Mesenchymal stem cell (in vitro differentiated cells and primary cell): ENCODE measurements around the gene HIPK3.
"Not testable (repeated sequence)": the region's sequence is repeated elsewhere in the genome, so short reads cannot be mapped to it uniquely, and the experiment has no call there.

Experiments used
- DNase-seq: peaks from one replicate; pipeline ENCODE4 v3.0.0-alpha.2; 2013
- H2AFZ ChIP-seq: one replicate; pipeline ENCODE4 v1.6.1; 2013; ENCODE audit warnings: low read depth, mild to moderate bottlenecking, control low read depth, inconsistent platforms, low read length, moderate library complexity
- H2AK5ac ChIP-seq: 2 replicates; pipeline ENCODE4 v1.6.1; 2013; ENCODE audit warnings: low read length, moderate library complexity, mild to moderate bottlenecking, inconsistent platforms; ENCODE audit not compliant: severe bottlenecking
- H2BK120ac ChIP-seq: one replicate; pipeline ENCODE4 v1.6.1; 2013; ENCODE audit warnings: low read depth, mild to moderate bottlenecking, inconsistent platforms, low read length, moderate library complexity
- H2BK12ac ChIP-seq, 2 experiments: one replicate each; pipeline ENCODE4 v1.6.1; 2013; ENCODE audit warnings: inconsistent platforms in 2 of 2, low read length in 2 of 2, mild to moderate bottlenecking in 2 of 2, moderate library complexity in 2 of 2, control low read depth in 1 of 2
- H2BK15ac ChIP-seq: one replicate; pipeline ENCODE4 v1.6.1; 2013; ENCODE audit warnings: mild to moderate bottlenecking, low read depth, inconsistent platforms; ENCODE audit not compliant: poor library complexity, severe bottlenecking
- H2BK5ac ChIP-seq: 2 replicates; pipeline ENCODE4 v1.6.1; 2013; ENCODE audit warnings: low read depth, mild to moderate bottlenecking, low read length, control low read depth, inconsistent platforms; ENCODE audit not compliant: poor library complexity, severe bottlenecking
- H3K14ac ChIP-seq, 2 experiments: one replicate each; pipeline ENCODE4 v1.6.1; 2013; ENCODE audit warnings: inconsistent platforms in 2 of 2, low read length in 2 of 2, control low read depth in 1 of 2, mild to moderate bottlenecking in 1 of 2, moderate library complexity in 1 of 2
- H3K18ac ChIP-seq, 2 experiments: one replicate each; pipeline ENCODE4 v1.6.1; 2013; ENCODE audit warnings: inconsistent platforms in 2 of 2, low read length in 2 of 2, control low read depth in 1 of 2, low read depth in 1 of 2, mild to moderate bottlenecking in 1 of 2
- H3K23ac ChIP-seq, 2 experiments: one replicate each; pipeline ENCODE4 v1.6.1; 2013; ENCODE audit warnings: inconsistent platforms in 2 of 2, low read length in 2 of 2, mild to moderate bottlenecking in 2 of 2, moderate library complexity in 2 of 2, control low read depth in 1 of 2
- H3K27ac ChIP-seq: 2 replicates; pipeline ENCODE4 v1.5.1; 2013; ENCODE audit warnings: mild to moderate bottlenecking, moderate library complexity, low read length, control low read depth, inconsistent platforms; ENCODE audit not compliant: poor library complexity, severe bottlenecking
- H3K27me3 ChIP-seq, 2 experiments: 2 replicates each; pipeline versions ENCODE4 v1.6.1 to v1.7.0; 2013; ENCODE audit warnings: low read length in 2 of 2, mild to moderate bottlenecking in 2 of 2, moderate library complexity in 2 of 2, control low read depth in 1 of 2, inconsistent platforms in 1 of 2; ENCODE audit not compliant: control insufficient read depth in 1 of 2, insufficient read depth in 1 of 2
- H3K36me3 ChIP-seq, 2 experiments: 2 replicates each; pipeline versions ENCODE4 v1.6.1 to v1.7.0; 2013; ENCODE audit warnings: low read length in 2 of 2, control low read depth in 1 of 2, inconsistent platforms in 1 of 2, low read depth in 1 of 2, mild to moderate bottlenecking in 1 of 2; ENCODE audit not compliant: insufficient read depth in 2 of 2, control insufficient read depth in 1 of 2
- H3K4ac ChIP-seq, 2 experiments: one replicate each; pipeline ENCODE4 v1.6.1; 2013; ENCODE audit warnings: inconsistent platforms in 2 of 2, low read length in 2 of 2, mild to moderate bottlenecking in 2 of 2, moderate library complexity in 2 of 2, control low read depth in 1 of 2, low read depth in 1 of 2
- H3K4me1 ChIP-seq: 2 replicates; pipeline ENCODE4 v1.6.1; 2013; ENCODE audit warnings: low read depth, low read length, control low read depth; ENCODE audit not compliant: control insufficient read depth, insufficient read depth
- H3K4me2 ChIP-seq: 2 replicates; pipeline ENCODE4 v1.6.1; 2013; ENCODE audit warnings: low read length, mild to moderate bottlenecking, inconsistent platforms; ENCODE audit not compliant: poor library complexity, severe bottlenecking
- H3K4me3 ChIP-seq, 2 experiments: 2 replicates each; pipeline versions ENCODE4 v1.5.1 to v1.7.0; 2013; ENCODE audit warnings: low read length in 2 of 2, mild to moderate bottlenecking in 2 of 2, control low read depth in 1 of 2, low read depth in 1 of 2; ENCODE audit not compliant: insufficient read depth in 1 of 2
- H3K79me1 ChIP-seq: replicated peaks from 2 replicates; pipeline ENCODE4 v1.6.1; 2013; ENCODE audit warnings: mild to moderate bottlenecking, control low read depth, low read length, inconsistent platforms; ENCODE audit not compliant: poor library complexity, severe bottlenecking
- H3K9ac ChIP-seq: 2 replicates; pipeline ENCODE4 v1.7.0; 2013; ENCODE audit warnings: mild to moderate bottlenecking, low read length, moderate library complexity
- H3K9me3 ChIP-seq: 2 replicates; pipeline ENCODE4 v1.7.0; 2013; ENCODE audit warnings: mild to moderate bottlenecking, low read length; ENCODE audit not compliant: control insufficient read depth
- H4K8ac ChIP-seq: one replicate; pipeline ENCODE4 v1.6.1; 2013; ENCODE audit warnings: inconsistent platforms, mild to moderate bottlenecking, low read length, moderate library complexity
- H4K91ac ChIP-seq: one replicate; pipeline ENCODE4 v1.6.1; 2013; ENCODE audit warnings: mild to moderate bottlenecking, low read length, inconsistent platforms
- WGBS: methylation state at CpG from one replicate; pipeline ENCODE4 v1.1.7; 2013; ENCODE audit warnings: mixed read lengths; 5-methylcytosine and 5-hydroxymethylcytosine counted together

The HIPK3 gene

DNA sequence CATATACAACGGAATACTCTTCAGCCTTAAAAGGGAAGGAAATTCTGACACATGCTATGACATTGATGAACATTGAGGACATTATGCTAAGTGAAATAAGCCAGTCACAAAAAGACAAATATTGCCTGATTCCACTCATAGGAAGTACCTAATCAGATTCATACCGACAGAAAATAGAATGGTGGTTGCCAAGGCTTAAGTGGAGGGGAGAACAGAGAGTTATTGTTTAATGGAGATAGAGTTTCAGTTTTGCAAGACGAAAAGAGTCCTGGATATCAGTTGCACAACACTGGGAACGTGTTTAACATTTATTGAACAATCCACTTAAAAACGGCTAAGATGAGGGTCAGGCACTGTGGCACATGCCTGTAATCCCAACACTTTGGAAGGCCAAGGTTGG is 45.6 kb upstream of the HIPK3 start:
- Histone ChIP-seq H3K27me3 (no peaks in the 10 kb centered on the region), H3K9me3 (no peaks in the 10 kb centered on the region), H4K8ac (no peak overlapping the region), H4K91ac (no peak overlapping the region), H3K79me1 (no peaks in the 10 kb centered on the region), H3K36me3 (no peaks in the 10 kb centered on the region), H3K27ac (no peak overlapping the region), H2AK5ac (no peak overlapping the region), H3K4ac (no peak overlapping the region), H3K18ac (no peak overlapping the region), H2BK12ac (no peak overlapping the region), H3K4me1 (no peaks in the 10 kb centered on the region), H2BK120ac (no peak overlapping the region), H3K23ac (no peak overlapping the region), H2BK15ac (no peak overlapping the region), H2AFZ (no peak overlapping the region), H3K4me2 (no peak overlapping the region), H3K9ac (no peak overlapping the region), H2BK5ac (no peak overlapping the region), H3K4me3 (no peak overlapping the region), H3K14ac (no peak overlapping the region)
- 82% methylated on average over 4 of the region's 5 CpGs for WGBS
- no peak for DNase-seq

DNA sequence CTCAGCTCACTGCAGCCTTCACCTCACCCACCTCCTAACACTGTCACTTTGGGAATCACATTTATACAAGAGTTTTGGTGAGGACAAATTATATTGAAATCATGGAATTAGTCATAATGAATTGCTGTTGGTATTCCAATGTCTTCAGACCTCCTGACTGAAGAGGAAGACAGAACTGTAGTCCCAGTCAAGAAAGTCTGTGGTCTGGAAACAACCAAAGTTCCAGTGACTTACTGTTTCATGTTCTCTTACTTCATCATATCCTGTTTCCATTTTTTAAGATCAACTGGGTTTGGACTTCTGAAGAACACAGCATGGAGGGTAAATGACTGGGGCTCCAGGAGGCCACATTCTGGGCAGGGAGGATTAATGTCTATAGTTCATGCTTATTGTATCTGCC is 43.0 kb upstream of the HIPK3 start:
- H2BK15ac ChIP-seq, result no peak overlapping the region
- H3K4ac ChIP-seq, result no peak overlapping the region
- no peaks in the 10 kb centered on the region for H3K36me3 ChIP-seq
- H4K8ac ChIP-seq, result no peak overlapping the region
- no peak for DNase-seq
- no peak overlapping the region for H2AFZ ChIP-seq
- H3K79me1 ChIP-seq, result no peaks in the 10 kb centered on the region
- no peaks in the 10 kb centered on the region for H3K9me3 ChIP-seq
- no peak overlapping the region for H4K91ac ChIP-seq
- no peak overlapping the region for H2BK5ac ChIP-seq
- H3K23ac ChIP-seq, result no peak overlapping the region
- no peak overlapping the region for H2BK120ac ChIP-seq
- H2BK12ac ChIP-seq, result no peak overlapping the region
- no peak overlapping the region for H3K9ac ChIP-seq
- H3K4me3 ChIP-seq, result no peak overlapping the region
- H2AK5ac ChIP-seq, result no peak overlapping the region
- H3K27me3 ChIP-seq, result no peaks in the 10 kb centered on the region
- no peak overlapping the region for H3K14ac ChIP-seq
- H3K18ac ChIP-seq, result no peak overlapping the region
- no peak overlapping the region for H3K27ac ChIP-seq
- H3K4me1 ChIP-seq, result no peaks in the 10 kb centered on the region
- H3K4me2 ChIP-seq, result no peak overlapping the region

DNA sequence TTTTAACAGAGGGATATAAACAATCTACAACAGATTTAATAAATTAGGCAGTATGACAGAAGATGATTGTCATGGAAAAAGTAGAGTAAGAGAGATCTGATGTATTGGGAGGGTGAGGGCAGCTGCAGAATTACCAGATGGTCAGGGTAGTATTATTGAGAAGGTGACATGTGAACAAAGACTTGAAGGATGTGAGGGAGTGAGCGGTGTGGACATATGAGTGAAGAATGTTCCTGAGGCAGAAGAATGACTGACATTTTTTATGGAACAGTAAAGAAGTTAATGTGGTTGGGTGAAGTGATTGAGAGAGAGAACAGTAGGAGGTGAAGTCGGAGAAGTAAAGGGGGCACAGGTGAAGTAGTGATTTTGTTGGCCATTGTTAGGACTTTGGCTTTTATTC is 42.4 kb upstream of the HIPK3 start:
- Histone ChIP-seq H3K18ac (no peak overlapping the region), H2BK12ac (no peak overlapping the region), H3K9me3 (no peaks in the 10 kb centered on the region), H3K36me3 (no peaks in the 10 kb centered on the region), H3K4me2 (no peak overlapping the region), H3K4me3 (no peak overlapping the region), H3K4me1 (no peaks in the 10 kb centered on the region), H3K9ac (no peak overlapping the region), H2BK5ac (no peak overlapping the region), H3K23ac (no peak overlapping the region), H3K79me1 (no peaks in the 10 kb centered on the region), H3K27me3 (no peaks in the 10 kb centered on the region), H2BK15ac (no peak overlapping the region), H3K4ac (no peak overlapping the region), H3K27ac (no peak overlapping the region), H2AK5ac (no peak overlapping the region), H2BK120ac (no peak overlapping the region), H3K14ac (no peak overlapping the region), H4K8ac (no peak overlapping the region), H4K91ac (no peak overlapping the region), H2AFZ (no peak overlapping the region)
- 48% methylated on average over 2 of the region's 2 CpGs for WGBS
- DNase-seq, result no peak

DNA sequence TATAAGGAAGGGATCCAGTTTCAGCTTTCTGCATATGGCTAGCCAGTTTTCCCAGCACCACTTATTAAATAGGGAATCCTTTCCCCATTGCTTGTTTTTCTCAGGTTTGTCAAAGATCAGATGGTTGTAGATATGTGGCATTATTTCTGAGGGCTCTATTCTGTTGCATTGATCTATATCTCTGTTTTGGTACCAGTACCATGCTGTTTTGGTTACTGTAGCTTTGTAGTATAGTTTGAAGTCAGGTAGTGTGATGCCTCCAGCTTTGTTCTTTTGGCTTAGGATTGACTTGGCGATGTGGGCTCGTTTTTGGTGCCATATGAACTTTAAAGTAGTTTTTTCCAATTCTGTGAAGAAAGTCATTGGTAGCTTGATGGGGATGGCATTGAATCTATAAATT is 40.5 kb upstream of the HIPK3 start:
- H3K27me3 ChIP-seq, H2BK120ac ChIP-seq, H3K4me1 ChIP-seq, H2AK5ac ChIP-seq, H3K9me3 ChIP-seq, H3K23ac ChIP-seq, H3K4ac ChIP-seq, DNase-seq, H3K27ac ChIP-seq, H4K91ac ChIP-seq, H3K14ac ChIP-seq, H4K8ac ChIP-seq, H2AFZ ChIP-seq, H3K36me3 ChIP-seq, H3K4me3 ChIP-seq, H2BK5ac ChIP-seq, H2BK15ac ChIP-seq, H3K9ac ChIP-seq, H3K4me2 ChIP-seq, H3K18ac ChIP-seq, H3K79me1 ChIP-seq, H2BK12ac ChIP-seq: not testable (repeated sequence)
- no CpG with 5 or more reads among the region's 2 CpGs for WGBS
